NCI-H2081 treated with DMSO at 0.1 percent for 48 hours (cell line): ENCODE data around the gene CYB5R4.

Source experiments
- DNase-seq: peaks from one replicate; lab custom pipeline; 2025; lab: John Stamatoyannopoulos, UW

Gene CYB5R4, protein sequence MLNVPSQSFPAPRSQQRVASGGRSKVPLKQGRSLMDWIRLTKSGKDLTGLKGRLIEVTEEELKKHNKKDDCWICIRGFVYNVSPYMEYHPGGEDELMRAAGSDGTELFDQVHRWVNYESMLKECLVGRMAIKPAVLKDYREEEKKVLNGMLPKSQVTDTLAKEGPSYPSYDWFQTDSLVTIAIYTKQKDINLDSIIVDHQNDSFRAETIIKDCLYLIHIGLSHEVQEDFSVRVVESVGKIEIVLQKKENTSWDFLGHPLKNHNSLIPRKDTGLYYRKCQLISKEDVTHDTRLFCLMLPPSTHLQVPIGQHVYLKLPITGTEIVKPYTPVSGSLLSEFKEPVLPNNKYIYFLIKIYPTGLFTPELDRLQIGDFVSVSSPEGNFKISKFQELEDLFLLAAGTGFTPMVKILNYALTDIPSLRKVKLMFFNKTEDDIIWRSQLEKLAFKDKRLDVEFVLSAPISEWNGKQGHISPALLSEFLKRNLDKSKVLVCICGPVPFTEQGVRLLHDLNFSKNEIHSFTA

DNA sequence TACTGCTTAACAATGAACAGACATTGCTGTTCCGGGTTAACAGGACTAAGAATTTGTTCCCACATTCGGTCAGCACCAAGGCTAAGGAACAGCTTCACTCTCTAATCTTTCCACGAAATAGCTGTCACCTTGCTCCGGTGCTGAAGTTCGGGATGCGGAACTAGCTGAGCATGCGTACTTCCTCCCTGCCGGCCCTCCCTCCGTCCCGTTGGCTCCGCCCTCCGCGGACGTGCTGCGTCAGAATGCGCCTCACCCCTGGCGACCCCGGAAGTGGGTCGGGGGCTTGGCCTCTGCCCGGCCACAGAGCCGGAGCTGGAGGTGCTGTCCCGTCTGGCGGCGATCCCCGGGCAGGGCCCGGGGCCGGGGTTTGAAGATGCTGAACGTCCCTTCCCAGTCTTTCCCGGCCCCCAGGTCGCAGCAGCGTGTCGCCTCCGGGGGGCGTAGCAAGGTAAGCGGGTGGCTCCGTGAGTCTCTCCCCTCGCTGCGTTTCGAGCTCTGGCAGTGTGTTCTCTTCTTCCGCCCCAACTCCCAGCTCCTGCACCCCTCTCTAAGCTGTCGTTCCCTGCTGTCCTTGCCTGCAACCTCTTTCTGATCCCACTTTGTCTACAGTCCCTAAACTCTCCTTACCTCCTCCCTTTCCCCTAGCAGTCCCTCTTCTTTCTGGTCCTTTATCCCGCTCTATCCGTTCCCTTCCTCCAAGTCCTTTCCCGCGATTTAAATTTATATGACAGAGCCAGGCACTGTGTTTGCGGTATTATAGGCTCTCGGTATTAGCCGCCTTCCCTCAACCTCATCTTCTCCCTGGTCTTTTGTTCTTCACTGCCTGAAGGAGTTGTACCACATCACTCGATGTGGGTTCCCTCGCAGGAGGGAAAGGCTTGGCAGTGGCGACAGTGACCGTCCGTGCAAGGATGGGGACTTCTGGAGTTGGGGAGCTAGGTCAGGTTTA lies at the start of gene CYB5R4:
Gene CYB5R4, plus strand, starts transcription at position 280 of the 949 bp plus-strand sequence. Its CDS starts 94 bp downstream, at position 374.
- DNase-seq = peak; percentile 39

DNA sequence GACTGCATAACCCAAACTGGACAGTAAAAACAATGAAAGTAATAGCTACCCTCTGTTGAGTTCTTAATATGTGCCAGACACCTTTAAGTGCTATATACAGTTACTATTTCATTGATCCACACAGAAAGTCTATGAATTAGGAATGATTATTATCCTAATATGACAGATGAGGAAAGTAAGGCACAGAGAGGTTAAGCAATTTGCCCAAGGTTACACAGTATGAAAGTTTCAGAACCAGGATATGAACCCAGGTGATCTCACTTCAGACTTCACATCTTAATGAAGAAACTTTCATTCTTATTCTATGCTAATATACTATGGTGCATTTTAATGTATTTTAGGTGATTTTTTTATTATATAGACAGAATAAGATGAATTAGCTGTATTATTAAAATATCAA lies 46.9 kb upstream of the CYB5R4 start:
- DNase-seq = no peak

DNA sequence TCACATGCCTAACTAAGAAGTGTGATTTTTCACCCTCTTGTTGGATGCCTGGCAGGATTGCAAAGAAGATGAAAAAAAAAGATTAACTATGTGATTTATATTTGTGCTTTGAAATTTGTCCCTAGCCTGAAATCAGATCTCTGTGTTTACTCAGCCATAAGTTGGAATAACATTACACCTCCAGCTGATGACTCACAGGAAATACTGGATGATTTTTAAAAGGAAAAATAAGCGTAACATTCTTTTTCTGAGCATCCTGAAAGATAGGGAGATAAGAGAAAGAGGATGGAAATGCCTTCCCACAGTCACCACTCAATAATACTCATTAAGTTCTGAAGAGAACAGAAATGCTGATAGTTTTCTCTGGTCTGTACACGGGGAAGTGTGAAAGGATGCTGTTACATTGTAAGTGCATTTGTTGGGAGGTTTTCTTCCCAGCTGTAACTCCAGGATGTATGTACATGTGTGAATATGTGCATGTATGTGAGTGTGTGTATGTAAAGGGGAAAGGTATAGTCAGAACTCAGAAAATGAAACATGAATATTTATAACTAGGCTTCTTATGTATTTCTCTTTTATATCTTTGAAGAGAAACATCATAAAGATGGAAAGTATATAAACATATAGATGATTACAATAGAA lies 43.7 kb upstream of the CYB5R4 start:
- DNase-seq = no peak

DNA sequence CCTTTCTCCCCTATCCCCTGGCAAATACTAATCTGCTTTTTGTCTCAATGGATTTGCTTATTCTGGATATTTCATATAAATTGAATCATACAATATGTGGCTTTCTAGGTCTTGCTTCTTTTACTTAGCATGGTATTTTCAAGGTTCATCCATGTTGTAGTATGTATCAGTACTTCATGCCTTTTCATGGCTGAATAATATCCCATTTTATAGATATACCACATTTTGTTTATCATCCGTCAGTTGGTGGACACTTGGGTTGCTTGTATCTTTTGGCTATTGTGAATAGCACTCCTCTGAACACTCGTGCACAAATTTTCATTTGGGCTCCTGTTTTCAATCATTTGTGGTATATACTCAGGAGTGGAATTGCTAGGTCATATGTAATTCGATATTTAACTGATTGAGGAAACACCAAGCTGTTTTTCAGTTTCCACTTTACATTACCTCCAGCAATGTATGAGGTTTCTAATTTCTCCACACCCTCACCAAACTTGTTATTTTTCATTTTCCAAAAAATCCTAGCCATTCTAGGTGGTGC lies 36.8 kb upstream of the CYB5R4 start:
- DNase-seq = no peak

DNA sequence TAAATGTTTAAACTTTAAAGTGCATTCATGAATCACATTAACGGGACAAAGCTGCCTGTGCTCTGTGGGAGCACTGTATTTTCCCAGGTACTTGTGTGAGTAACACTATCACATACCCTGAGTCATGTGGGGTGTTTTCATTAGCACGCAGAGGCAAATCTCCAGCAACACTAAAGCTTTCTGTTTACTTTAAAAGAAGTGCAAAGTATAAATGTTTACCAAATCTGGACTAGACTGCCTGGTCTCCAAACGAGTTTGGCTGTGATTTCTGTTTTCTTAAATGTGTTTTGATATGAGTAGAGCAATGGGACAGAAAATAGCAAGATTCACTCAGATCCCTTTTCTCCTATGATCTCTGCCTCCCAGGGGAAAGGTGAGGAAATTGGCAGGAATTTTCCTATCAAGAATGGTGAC lies 35.1 kb upstream of the CYB5R4 start:
- no peak for DNase-seq

DNA sequence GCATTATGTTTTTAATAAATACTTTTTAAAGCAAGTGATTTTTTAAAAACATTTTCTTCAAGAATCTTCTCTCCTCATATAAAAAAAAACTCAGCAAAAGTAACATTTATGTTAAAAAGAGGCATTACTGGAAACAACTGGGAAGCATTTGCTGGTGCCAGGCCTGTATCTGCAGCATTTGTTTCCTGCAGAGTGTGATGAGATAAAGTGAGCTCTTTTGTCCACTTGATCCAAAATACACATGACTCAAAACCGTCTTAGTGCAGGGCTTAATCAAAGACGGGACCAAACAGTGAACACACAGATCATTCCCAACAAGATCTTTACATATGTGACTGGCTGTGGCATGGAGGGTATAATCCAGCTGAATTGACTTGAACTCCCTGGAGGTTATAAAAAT lies 34.7 kb upstream of the CYB5R4 start:
- no peak for DNase-seq

DNA sequence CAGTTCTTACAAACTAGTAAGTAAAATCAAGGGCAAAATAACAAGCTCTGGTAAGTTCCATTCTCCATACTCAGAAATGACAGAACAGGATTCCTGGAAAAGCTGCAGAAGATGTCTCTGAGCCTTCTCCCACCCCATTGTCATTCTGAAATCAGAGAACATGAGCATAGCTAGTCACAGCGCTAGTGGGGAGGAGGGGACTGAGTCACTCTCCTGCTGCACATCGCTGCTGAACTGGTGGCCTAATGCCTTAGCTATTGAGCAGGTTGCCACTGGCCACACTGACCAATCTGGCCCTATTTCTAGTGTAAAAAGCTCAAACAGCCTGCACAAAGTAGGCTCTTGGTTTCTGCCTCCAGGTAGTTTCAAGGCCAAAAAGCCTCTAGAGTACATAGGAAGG lies 32.4 kb upstream of the CYB5R4 start:
- no peak for DNase-seq

DNA sequence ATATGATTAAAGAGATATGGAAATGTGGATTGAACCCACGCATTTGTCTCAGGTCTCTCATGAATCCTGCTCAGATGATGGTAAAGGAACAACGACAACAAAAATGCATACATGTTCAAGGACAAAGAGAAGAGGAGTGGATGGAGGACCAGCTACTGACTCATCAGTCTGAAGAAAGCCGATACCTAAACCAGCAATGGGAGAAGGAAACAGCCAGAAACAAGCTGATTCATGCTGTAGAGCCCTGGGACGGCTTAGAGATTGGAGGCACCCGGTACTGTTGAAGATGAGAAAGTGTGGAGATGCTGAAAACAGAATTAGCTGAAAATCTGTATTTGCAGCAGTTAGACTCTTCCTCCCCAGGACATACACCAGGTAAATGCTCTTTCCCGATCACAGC lies 20.8 kb upstream of the CYB5R4 start:
- no peak for DNase-seq

DNA sequence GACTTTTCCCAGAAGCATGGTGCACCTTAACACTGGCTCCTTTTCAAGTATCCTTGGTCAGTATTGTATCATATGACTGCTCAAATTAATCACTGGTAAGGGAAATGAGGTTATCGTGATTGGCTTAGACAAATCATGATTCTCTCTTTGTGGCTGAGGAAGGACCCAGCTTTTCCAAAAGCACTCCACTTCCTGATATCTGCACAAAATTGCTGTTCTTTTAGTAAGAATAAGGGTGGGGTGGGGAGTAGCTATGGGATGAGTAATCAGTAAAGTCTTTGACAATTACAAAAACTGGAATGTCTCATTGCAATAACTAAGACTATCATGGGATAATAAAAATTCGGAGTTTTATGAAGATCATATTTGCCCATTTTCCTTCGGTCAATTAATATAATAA lies 15.3 kb upstream of the CYB5R4 start:
- DNase-seq = no peak

DNA sequence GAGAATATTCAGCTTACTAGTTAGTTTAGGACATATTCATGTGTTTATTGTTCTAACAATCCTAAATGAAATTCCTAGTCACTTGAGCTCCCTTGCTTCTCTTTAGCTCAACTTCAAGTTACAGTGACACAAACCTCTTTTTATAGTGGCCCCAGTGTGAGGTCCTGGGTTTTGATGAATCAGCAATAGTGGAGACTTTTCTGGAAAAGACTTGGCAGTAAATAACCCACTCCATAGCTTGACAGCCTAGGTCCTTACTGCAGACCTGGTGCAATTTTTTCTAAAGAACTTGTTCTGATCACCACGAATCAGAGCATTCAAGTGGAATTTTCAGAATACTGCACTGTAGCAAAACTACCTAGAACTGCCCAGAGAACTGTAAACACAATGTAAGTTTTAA lies 13.2 kb upstream of the CYB5R4 start:
- DNase-seq = no peak

DNA sequence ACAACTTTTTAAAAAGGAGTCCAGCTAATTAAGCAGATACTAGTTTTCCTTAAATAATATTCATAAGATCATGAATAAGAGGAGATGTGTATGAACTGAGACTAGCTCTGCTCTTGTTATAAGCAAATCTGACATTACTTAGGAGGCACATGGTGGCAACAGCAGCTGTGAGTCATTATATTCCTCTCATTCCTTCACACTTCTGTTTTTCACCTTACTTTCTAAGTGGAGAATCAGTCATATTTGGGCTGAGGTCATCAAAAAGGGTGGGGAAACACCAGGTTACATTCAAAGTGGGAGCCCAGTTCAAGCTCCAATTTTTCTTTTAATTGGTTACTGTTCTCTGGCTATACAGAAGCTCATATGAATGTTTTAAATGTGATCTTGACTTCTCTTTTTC lies 12.3 kb upstream of the CYB5R4 start:
- no peak for DNase-seq

DNA sequence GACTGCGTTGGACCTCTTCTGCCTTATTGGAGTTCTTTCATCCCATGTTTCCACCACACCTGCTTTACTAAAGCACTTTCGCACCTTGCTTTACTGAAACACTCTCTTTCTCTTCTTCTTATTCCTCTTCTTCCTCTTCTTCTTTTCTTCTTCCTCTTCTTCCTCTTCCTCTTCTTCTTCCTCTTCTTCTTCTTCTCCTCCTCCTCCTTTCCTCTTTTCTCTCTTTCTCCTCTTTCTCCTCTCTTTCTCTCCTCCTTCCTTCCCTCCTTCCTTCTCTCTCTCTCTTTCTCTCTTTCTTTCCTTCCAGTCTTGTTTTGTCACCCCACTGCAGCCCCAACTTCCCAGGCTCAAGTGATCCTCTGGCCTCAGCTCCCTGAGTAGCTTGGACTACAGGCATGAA lies 10.4 kb upstream of the CYB5R4 start:
- DNase-seq = no peak

DNA sequence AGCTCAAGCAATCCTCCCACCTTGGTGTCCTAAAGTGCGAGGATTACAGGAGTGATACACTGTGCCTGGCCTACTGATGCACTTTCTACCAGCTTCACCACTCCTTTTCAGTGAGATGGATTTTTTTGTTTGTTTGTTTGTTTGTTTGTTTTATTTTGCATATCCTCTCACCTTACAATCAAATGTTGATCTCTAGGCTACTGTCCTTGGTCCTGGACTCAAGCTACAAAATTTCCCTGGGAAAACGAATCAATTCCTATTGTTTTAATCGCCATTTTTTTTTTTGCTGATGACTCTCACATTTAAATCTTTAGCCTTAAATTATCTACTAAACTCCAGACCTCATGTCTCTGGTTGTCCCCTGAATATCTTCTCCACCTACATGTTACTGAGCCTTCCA lies 9.9 kb upstream of the CYB5R4 start:
- no peak for DNase-seq

DNA sequence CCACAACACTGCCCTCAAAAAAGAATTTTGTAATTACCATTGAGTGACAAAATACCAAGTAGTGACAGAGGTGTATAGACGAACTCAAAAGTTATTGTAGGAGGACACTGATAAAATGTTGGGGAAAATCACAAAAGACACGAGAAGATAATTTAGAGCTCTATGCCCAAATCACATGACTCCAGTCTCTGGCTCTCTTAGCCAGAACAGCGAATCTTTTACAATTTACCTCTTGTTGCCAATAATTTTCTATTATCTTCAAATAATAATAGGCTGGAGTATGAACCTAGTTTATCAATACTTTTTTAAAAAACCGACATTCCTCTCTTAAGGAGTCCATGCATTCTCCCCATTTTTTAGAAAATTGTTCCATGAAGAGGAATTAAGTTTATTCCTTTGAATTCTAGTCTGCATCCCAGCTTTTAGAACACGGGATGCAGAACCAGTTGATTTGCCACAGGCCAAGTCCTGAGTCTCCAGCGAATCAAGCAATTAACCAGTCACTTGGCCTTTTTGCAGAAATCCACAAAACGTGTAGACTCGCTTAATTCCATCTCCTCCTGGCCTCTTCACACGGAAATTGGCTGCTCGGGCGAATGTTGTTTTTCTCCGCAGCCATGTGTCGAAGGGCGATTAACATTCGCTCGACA lies 6.8 kb upstream of the CYB5R4 start:
- no peak for DNase-seq

DNA sequence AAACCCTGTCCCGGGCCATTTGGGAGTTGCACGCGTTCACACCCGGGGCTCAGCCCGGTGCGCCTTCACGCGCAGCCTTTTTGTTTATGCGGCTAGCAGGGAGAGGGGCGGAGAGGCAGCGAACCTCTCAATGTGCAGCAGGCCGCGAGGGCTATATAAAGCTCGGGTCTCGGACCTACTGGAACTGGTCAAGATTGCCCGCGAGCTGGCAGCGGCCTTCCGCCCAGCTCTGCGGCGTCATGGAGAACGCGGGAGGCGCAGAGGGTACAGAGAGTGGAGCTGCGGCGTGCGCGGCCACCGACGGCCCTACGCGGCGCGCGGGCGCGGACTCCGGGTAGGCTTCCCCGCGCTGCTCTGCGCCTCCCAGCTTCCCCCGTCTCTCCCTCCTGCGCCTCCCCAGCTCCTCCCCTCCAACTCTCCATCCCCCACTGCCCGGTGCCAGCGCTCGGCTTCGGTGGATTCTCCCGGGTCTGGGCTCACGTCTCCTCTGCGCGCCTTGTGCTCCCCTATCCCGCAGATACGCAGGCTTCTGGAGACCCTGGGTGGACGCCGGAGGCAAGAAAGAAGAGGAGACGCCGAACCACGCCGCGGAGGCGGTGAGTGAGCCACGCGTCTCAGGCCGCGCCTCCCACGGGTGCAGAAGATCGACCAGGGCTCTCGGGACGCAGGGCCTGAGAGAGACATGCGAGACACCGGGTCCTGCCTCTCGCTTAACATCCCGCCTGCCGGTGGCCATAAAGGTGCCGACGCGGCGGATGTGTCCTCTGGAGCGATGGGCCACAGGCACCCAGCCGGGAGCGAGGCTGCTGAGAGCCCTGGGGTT lies 6.1 kb upstream of the CYB5R4 start, which contains the start of gene RIPPLY2:
Gene RIPPLY2, plus strand, starts transcription at position 183 of the 823 bp plus-strand sequence. Its CDS starts 57 bp downstream, at position 240.
- DNase-seq = peak; percentile 32

DNA sequence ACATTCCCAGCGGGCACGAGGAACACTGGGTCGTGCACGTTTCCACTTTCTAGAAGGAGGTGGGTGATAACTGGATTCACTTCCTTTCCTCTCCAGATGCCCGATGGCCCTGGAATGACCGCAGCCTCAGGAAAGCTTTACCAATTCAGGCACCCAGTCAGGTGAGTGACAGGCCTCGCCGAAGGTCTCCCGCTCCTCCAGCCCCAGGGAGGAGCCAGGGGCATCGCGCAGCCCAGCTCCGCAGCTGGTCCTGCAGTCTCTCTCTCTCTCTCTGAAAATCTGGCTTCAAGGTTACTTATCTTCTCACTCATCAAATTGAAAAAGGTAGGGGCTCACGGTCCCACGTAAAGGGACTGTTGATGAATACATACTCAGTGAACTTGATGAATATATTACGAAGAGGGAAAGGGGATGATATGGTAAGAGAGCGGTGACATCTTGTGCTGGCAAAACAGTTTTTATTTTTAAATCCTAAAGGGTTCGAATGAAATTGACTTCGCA lies 5.4 kb upstream of the CYB5R4 start:
- no peak for DNase-seq

DNA sequence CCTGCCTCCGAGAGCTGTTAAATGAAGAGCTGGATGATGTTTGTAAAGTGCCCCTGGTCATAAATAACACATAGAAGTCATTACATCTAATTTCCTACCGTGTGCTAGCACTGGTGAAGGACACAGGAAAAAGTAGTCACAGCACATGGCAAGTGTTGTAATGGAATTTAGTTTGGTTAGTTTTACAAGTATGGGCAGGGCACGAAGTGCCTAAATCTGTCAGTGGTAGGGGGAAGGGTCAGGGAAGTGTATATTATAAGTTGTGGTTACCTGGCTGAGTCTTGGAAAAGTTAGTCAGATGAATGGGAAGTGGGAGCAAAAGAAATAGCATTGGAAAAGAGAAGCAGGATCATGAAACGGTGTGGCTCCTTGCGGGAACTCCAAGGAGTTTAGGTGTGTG lies 4.7 kb upstream of the CYB5R4 start:
- no peak for DNase-seq

DNA sequence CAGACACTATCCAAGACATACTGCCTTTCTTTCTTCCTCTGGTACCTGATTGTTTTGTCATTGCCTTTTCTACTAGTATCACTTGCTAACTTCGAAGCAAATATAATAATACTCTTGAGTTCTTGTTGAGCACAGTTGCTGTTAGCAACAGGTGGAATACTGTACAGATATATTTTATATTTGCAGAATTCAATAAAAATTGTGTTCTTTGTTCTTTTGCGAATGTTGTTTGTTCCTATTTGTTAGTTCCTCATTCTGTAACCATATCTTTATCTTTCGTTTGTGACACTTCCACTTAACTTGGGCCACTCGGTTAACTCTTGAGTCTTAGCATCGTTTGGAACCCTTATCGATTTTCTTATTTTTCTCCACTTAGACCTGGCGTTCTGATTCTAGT lies 868 bp downstream of the CYB5R4 start:
- no peak for DNase-seq

DNA sequence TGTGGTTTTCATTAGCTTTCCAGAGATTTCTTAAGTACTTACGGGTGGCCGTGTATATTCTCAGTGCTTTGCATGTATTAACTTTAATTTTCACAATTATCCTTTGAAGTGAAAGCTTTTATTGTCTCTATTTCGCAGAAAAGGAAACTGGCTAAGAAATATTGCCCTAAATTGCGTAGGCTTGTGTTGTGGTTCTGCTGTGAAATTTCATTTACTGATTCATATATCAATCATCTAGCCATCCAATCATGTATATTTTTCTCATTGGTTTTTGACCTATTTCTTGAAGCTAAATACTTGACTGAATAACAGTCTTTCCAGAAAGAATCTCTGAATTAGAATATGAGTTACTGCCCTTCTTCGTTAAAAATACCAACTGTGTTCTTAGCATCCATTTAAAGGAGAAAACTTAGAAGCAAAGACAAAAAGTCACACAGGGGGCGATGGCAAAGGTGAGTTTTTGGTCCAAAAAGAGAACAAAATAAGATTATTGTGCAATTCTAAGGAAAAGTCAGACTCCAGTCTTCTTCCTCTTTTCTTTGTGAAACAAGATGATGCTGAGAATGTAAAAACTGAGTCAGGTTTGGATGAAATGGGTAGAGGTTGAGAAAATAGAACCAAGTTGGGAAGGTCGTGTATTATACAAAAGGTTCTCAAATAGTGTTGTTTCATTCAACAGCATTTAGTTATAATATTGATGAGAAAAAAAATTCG lies 1.4 kb downstream of the CYB5R4 start:
- DNase-seq = no peak
